GM18867 (cell line): Measurements from ENCODE around the gene GATA6.

Experiments used
- ATAC-seq: cut with Tn5 transposase; IDR thresholded peaks from one replicate; pipeline ENCODE4 v1.9.1; 2021; ENCODE audit warnings: mild to moderate bottlenecking, moderate library complexity; ENCODE audit not compliant: unreplicated experiment

The GATA6 gene

DNA sequence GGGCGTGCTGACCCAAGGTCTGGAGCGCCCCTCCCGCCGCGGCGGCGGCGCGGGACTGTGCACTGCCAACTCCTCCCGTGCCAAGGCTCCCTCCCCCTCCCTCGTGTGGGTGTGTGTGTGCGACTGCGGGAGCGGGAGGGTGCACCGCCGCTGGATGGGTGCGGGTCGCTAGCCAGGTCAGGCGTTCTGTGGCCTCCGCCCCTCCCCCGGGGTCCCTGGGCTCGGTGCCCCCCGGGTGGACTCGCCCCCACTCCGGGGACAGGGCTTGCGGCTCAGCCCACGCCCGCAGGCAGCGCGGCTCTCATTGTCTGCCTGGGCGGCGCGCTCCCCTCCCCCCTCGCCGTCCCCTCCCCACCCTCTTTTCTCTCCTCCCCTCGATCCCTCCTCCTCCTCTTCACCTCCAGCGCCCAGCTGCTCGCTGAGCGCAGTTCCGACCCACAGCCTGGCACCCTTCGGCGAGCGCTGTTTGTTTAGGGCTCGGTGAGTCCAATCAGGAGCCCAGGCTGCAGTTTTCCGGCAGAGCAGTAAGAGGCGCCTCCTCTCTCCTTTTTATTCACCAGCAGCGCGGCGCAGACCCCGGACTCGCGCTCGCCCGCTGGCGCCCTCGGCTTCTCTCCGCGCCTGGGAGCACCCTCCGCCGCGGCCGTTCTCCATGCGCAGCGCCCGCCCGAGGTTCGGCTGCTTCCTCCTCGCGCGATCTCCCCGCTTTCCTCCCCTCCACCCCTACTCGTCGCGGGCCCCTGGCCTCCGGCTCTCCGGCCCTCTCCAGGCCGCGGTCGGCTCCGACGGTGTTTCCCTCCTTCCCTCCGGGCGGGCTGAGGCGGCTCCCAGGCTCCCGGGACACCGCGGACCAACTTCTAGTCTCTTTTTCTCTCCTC is at the start of gene GATA6:
Gene GATA6 (plus strand): TSS at position 579 of the 878 bp plus-strand sequence. CDS start 1,556 bp downstream, outside the sequence.
- ATAC-seq: peak; percentile 62

- no peak for ATAC-seq
These were observed 44.4 kb upstream of the GATA6 start for GRCh38 chr18:22124970-22125369.

DNA sequence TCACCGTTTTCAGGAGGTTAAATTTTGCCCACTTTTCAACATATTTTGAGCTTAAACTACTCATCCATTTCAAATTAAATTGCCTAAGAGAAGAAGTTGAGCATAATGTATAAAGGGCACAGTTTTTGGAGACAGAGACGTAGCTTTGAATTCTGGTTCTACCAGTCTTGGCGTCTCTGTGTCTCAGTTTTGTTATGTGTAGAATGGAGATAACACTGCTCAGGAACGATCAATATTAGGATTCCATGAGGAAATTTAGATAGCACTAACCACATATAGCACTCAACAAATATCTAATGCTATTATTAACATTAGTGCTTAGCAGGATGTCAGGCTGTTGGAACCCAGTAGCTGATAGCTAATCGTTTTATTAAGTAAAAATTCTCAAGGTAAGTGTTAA is 40.4 kb upstream of the GATA6 start:
- no peak for ATAC-seq

DNA sequence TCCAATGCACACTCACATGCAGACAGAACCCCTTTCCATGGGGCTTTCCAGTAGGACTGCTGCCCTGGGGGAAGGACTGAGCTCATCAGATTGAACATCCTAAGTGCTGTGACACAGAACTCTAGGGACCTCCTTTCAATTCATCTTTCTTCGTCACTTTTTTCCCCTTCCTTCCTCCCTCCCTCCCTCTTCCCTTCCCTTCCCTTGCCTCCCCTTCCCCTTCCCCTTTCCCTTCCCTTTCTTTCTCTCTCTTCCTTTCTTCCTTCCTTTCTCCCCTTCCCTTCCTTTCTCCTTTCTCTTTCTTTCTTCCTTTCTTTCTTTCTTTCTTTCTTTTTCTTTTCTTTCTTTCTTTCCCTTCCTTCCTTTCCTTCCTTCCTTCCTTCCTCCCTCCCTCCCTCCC is 39.6 kb upstream of the GATA6 start:
- no peak for ATAC-seq

DNA sequence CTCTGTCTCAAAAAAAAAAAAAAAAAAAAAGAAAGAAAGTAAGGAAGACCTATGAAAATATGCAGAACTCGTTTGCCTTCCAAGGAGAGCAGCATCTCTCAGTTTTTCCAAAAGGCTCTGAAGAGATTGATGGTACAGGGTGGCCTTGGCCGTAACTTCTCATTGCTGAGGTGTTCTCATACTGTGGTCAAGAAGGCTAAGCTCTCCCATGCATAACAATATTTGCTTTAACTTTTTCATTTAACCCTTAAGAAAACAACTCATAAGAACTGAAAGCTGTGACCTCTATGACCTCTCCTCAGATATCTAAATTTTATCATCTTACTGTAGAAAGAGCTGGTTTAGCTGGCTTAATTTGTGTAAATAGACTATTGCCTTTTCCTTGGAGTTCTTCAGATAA is 37.1 kb upstream of the GATA6 start:
- peak; percentile 88 for ATAC-seq

DNA sequence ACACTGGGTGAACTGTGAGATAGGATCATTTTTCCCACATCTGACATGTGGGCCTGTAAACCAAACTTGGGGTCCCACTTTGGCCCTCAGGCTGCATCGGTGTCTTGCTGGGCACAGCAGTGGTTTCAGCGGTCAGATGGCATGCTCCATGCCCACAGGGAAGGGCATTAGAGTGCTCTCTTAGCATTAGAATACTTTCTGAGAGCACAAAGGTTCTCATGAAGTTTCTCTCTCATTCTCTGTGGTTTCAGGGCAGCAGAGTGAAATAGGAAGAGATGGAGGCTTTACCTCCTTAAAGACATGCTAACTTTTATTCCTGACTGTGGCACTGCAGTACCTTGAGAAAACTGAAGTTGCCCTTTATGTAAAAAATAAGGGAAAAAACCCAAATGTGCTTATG is 36.6 kb upstream of the GATA6 start:
- peak; percentile 69 for ATAC-seq

- no peak for ATAC-seq
These were observed 33.0 kb upstream of the GATA6 start for GRCh38 chr18:22136395-22136794.

GRCh38 chr18:22141211-22141610 is 28.2 kb upstream of the GATA6 start:
- ATAC-seq: no peak

DNA sequence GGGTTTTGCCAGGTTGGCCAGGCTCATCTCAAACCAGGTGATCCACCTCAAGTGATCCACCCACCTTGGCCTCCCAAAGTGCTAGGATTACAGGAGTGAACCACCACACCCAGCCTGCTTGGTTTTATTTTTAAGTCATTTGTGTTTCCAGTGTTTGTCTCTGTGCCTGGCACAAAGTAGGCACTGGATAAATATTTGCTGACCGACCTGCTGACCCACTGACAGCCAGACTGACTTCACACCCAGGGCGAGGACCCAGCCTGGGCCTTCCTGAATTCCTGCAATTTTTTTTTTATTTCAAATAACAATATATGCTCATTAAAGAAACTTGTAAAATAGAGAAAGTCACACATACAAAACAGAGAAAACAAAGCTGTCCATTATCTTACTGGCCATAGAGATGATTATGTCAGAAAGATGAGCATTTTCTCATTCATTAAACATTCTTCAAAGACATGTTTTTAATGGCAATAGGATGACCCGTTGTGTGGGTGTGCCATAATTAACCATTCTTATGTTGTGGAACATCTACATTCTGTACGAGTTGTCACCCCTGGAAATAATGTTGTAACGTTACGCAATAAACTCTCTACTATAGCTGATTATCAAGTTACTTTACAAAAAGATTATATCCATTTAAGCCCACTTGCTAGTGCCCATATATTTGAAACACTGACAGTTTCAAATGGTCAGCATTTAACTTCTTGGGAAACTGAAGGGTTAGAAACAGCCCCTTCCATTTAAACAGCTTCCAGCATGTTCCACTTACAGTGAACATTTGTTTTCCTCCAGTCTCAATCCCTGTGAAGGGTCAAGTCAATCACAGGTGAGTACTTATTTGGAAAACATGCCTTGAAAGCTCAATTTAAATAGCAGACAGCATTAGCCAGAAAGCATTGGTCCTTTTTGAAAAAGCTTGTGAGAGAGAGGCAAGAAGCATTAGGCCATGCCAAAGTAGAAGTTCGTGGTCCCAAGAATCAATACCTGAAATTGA is 25.7 kb upstream of the GATA6 start:
- no peak for ATAC-seq

DNA sequence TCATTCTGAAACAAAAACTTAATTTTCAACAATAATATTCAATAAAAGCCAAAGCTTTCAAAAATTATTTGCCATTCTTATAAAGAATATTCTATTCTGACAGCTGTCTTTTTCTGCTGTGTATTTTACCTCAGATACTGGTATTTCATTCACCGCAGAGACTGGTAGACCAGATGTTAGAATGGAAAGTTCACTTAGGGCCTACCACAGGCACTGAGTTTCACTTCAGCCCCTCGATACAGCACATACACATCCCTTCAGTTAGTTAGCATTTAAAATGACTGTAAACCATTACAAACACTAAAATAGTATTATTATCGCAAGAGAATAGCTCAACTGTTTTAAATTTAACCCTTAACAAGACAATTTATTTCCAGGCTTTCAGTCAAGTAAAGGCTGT is 24.2 kb upstream of the GATA6 start:
- no peak for ATAC-seq

- no peak for ATAC-seq
These were observed 19.7 kb upstream of the GATA6 start for GRCh38 chr18:22149710-22150109.

DNA sequence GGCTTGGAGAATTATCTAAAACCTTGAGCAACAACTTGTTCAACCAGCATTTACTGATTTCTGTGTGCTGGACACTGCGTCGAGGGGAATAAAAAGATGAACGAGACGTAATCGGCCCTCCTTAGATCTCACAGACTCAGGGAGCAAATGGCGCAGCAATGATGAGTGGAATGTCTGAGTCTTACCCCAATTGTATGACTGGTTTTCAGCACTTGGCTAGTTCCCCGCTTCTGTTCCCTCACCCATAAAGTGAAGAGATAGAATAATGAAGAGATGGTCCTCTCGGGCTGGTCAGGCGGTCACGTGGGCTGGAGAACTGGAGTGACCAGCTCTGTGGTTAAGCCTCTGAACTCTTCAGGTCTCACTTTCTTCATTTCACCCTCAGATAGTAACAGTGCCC is 17.3 kb upstream of the GATA6 start:
- no peak for ATAC-seq

DNA sequence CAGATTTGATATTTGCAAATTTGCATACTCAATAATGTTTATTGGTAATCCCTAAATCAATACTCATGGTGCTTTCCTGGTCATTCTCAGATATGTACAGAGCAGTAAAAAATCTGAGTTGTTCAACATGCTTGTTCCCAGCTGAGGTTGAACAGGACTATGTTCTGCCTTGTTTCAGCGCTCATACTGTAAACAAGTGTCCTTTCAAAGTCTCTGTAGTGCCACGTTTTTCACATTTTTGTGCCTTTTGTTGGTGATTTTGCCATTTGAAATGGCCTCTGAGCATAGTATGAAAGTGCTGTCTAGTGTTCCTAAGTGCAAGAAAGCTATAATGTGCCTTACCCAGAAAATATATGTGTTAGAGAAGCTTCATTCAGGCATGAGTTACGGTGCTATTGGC is 16.0 kb upstream of the GATA6 start:
- ATAC-seq: no peak

GRCh38 chr18:22155584-22155983 is 13.8 kb upstream of the GATA6 start:
- no peak for ATAC-seq

DNA sequence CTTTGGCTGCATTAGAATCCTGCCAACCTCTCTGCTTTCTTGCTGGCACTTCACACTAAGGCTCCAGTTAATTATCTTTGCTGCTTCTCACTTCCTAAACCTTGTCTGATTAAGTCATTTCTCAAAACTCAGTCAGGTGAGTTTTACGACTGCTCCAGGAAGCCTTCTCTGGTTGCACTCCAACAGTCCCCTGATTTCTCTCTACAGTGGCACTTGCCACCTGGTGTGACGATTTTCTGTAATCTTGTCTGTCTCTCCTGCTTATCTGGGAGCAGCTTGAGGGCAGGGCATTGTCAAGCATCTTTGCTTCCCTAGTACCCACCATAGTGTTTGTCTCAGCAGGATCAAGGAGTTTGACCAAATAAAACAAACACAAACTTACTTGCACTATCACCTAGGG is 10.4 kb upstream of the GATA6 start:
- ATAC-seq: no peak

- ATAC-seq: no peak
These were observed 8.3 kb upstream of the GATA6 start for GRCh38 chr18:22161090-22161489.

- no peak for ATAC-seq
These were observed 5.8 kb upstream of the GATA6 start for GRCh38 chr18:22163416-22164161.

DNA sequence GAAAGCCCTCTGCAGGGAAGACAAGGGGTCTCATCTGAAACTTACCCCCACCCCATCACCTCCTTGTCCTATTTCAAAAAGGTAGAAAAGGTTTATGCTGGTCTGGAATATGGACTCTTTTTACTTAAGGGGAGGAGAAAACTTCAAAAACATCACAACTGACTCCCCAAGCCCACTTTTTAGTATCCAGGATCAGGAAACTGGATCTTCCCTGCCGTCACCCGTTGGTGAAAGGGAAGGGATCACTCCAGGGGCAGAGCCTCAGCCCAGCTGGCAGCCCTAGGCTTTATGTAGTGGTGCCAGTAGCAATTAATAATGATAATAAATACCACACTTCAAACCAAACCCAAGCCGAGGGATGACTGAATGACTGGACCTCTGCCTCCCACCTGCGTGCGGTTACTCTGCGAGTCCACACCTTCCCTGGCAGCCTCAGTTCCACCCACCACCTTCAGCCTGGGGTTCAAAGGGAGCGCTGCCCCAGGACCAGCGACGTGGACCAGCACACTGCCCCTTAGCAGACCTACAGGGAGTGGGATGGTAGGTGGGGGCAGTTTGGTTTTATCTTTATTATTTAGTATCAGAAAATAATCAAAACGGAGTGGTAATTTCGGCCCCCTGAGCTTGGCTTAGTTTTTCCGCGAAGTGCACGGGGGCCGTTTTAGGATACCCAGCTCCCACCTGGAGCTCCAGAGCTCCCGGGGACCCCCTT is 4.9 kb upstream of the GATA6 start:
- no peak for ATAC-seq

DNA sequence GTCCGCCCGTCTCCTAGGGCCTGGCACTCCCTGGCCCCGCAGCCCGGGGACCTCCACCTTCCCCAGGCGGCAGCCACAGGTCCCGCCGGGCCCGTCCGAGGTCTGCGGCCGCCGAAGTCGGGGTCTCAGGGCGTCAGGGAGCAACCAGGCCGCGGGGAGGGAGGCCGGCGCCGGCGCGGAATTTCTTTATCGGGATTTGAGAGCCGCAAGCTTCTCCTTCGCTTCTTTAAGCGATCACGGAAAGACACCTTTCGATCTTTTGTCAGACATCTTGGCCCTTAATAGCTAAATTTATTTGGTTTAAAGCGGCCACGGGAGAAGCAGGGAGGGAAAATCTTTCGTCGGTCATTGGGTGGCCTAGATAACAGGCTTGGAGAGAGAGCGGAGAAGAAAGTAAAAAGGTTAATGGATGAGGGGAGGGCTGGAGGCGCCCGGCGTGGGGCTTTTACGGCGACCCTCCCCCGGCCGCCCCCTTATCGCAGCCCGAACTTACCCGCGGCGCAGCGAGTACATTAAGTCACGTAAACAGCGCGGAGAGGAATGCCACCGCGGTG is 4.3 kb upstream of the GATA6 start:
- ATAC-seq: no peak

- no peak for ATAC-seq
These were observed 3.8 kb upstream of the GATA6 start for GRCh38 chr18:22165603-22166068.
